ENCODE measurements around the gene OOSP3. TPM values are rescaled to one million over a fixed set of nuclear protein-coding genes. Genes with fewer than 3 reads are reported as not detected.
"Not testable (repeated sequence)": the region's sequence is repeated elsewhere in the genome, so short reads cannot be mapped to it uniquely, and the experiment has no call there.

Gene OOSP3, protein sequence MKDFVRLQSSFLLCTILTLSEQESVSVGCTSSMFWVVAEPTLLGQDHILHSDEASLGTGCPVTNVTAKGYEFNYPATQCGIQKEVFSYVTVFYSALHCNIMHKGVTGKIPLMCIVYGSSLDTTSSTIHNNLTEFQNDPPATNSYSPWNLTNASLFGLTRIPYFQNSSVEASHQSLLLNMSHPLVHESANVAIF
- not detected in 2 replicates for total RNA-seq

DNA sequence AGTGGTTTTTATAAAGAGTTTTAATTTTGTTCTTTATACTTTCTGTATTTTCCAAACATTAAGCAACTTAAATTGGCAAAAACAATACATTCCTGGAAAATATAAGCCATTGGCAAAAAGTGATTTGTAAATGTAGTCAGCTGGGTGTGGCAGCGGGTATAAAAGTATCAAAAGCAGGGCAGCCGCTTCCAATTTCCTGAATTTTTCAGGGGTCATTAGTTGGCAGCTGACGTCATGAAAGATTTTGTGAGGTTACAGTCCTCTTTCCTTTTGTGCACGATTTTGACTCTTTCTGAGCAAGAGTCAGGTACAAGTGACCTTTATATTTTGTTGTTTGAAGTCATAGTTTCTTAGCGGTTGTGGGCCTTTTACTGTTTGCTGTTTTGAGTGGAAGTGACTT lies at the start of gene OOSP3:
Gene OOSP3, plus strand, starts transcription at position 208 of the 400 bp plus-strand sequence. Its CDS starts 27 bp downstream, at position 235.
- intact Hi-C loops (cut with micrococcal nuclease), result no loop called here

DNA sequence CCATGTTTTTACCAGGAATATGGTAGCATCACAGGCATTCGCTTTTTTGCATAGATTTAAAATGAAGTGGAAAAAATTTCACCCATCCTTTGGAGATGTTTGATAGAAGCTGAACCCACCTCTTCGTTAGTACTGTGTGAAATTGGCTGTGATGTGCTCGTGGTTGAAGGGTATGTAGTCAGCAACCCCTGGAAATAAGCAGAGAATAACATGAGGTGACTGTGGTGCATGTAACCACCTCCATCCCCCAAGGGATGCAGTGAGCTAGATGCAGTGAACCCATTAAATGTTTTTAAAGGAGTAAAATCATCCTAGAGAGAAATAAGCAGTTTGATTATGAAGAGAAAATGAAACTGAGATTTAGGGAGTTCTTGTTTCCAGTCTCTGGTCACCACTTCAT lies 49.2 kb upstream of the OOSP3 start:
- intact Hi-C loops (cut with micrococcal nuclease), result no loop called here

DNA sequence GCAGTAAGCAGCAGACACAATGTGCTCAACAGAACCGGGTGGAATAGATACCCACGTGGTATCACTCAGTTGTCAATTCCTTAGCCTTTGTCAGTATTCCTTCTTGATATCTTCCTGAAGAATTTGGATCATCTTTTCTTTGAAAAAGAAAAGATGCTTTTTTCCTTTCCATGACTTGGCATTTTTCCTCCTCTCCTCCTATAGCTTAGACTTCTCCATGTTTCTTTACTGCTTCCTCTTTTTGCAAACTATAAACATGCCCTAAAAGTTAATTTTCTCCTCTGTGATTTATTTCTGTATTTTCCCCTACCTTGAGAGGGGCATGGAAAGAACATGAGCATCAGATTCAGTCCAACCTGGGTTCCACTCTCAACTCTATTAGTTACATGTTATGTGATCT lies 45.0 kb upstream of the OOSP3 start:
- intact Hi-C loops (cut with micrococcal nuclease), result no loop called here

DNA sequence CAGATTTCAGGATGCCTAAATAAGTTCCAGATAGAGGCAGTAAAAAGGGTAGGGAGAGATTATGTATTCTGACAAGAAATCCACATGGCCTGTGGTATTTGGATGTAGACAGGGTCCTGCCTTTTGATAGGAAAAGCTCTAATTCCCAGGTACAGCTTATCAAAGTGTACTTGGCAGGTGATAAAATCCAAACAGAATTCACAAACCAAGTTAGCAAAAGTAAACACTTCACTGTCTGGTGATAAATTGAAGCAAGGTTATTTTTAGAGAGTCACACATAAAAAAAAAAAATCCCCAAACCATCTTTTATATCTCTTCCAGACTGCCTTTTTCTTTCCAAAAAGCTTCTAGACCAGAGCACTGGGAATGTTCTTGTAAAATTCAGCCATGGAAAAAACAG lies 39.0 kb upstream of the OOSP3 start:
- intact Hi-C loops (cut with micrococcal nuclease), result no loop called here

DNA sequence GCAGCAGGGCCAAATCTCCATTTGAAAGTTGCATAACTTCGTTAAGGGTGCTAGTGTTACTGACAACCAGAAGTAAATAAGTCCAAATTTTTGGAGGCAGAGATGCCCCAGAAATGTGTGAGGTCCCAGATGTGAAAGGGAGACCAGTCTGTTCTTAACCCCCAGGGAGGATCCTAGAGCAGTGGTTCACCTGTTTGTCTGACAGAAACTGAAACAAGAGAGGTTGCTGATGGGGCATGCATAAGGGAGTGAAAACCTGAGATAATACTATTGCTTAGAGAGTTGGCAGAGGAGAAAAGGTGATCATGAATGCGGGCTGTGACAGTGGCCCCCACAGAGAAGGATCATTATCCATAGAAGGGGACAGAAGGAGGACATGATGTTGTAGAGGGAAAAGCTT lies 37.1 kb upstream of the OOSP3 start:
- intact Hi-C loops (cut with micrococcal nuclease), result no loop called here

DNA sequence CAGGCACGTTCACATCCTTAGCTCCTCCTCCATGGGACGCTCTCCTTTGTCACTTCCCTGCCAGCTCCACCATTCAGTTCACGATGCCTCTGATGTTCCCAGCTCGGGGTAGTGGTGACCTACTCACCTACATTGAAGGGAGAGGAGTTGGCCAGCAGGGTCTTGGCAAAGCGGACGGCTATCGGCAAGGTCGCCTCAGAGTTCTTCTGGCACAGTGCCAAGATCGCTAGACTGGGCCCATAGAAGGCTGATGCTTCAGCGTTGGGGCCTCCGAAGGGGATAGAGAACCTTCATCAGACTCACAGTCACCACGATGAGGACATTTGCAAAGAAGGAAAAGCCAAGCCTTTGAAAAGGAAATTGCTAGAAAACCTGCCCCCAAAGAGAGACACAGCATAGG lies 36.3 kb upstream of the OOSP3 start:
- intact Hi-C loops (cut with micrococcal nuclease), result no loop called here

DNA sequence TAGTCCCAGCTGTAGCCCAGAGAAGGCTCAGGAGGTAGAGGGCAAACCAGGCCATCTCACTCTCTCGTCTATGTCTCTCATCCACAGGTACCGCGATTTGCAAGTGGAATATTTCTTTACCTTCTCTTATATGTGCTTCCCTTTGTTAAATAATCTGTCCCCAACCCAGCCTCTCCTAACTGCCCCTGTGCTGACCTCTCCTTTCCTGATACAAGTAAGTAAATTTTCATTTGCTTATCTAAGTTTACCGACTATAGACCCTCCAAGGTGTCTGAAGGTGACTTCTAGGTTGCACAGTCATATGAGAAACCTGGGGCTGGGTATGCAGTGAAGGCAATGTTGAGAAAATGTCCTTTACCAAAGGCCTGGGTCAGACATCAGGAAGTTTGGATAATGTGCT lies 33.2 kb upstream of the OOSP3 start, which contains the start of gene CBLIF:
Gene CBLIF, minus strand, starts transcription at position 101 of the 400 bp plus-strand sequence. Its CDS starts 46 bp downstream, at position 55.
- intact Hi-C loops (cut with micrococcal nuclease), result no loop called here

DNA sequence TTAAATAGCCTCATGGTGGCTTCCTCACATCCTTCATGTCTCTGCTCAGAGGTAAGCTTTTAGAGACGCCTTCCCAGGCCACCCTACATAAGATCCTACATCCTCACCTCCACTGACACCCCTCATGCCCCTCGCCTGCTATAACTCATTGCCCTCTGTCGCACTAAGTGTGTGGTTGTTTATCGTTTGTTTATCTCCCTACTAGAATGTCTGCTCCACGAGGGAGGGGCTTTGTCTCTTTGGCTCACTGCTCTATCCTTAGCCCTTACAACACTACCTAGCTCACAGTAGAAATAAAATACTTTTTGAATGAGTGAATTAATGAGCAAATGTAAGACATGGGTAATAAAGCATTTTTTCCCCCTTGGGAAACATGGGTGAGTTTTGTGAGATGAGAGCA lies 32.0 kb upstream of the OOSP3 start:
- intact Hi-C loops (cut with micrococcal nuclease), result no loop called here

DNA sequence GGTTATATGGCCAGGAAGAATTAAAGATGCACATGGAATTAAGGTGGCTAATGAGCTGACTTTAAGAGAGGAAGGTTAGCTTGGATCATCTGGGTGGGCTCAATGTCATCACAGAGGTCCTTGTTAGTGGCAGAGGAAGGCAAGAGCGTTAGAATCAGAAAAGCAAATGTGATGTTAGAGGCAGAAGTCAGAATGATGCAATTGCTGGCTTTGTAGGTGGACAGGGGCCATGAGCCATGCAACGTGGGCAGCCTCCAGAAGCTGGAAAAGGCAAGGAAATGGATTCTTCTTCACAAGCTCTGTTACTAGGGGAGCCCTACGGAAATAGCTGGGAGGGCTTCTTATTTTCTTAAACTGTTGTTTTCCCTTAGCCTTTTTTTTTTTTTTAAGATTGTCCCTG lies 31.0 kb upstream of the OOSP3 start:
- intact Hi-C loops (cut with micrococcal nuclease), result no loop called here

DNA sequence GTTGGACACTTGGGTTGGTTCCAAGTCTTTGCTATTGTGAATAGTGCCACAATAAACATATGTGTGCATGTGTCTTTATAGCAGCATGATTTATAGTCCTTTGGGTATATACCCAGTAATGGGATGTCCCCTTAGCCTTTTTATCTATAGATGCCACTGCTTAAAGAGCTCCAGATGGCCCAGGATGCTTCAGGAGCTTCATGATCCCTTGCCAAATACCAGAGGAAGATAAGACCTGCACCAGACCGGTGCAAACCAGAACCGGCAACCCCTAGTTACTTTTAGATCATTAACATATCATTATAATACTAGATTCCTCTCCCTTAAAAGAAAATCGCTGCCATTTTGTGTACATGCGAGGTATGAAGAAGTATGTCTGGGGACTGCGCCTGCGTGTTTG lies 30.1 kb upstream of the OOSP3 start:
- intact Hi-C loops (cut with micrococcal nuclease), result not testable (repeated sequence)

DNA sequence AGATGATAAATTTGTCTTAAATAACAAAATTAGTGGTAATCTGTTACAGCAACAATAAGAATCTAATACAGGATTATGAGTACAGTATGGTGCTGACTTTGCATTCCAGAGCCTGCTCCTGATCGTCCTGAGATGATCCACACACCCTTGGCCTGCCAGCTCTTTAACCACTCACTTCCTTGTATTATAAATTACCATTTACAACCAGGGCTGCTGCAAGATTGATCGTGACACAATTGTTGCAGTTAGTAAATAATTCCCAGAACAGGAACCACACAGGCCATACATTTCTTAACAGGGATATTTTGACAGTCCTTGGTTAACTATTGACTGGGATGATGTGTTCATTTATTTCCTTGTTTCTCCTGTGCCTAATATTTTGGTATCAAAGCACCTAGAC lies 29.5 kb upstream of the OOSP3 start:
- intact Hi-C loops (cut with micrococcal nuclease), result no loop called here

DNA sequence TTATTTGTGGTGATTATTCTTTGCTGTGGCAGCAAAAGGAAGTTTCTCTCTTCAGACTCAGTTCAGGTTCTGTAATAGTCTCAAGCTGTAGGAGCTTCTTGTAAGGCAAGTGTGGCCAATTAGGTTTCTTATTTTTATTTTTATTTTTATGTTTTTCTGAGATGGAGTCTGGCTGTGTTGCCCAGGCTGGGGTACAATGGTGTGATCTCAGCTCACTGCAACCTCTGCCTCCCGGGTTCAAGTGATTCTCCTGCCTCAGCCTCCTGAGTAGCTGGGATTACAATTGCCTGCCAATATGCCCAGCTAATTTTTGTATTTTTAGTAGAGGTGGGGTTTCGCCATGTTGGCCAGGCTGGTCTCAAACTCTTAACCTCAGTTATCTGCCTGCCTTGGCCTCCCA lies 29.0 kb upstream of the OOSP3 start:
- intact Hi-C loops (cut with micrococcal nuclease), result not testable (repeated sequence)

DNA sequence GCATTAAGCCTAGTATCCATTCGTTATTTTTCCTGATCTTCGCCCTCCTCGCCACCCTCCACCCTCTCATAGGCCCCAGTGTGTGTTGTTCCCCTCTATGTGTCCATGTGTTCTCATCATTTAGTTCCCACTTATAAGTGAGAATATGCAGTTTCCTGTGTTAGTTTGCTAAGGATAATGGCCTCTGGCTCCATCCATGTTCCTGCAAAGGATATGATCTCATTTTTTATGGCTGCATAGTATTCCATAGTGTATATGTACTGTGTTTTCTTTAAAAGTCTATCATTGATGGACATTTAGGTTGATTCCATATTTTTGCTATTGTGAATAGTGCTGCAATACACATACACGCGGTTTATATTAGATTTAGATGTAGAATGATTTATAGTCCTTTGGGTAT lies 27.2 kb upstream of the OOSP3 start:
- intact Hi-C loops (cut with micrococcal nuclease), result not testable (repeated sequence)

DNA sequence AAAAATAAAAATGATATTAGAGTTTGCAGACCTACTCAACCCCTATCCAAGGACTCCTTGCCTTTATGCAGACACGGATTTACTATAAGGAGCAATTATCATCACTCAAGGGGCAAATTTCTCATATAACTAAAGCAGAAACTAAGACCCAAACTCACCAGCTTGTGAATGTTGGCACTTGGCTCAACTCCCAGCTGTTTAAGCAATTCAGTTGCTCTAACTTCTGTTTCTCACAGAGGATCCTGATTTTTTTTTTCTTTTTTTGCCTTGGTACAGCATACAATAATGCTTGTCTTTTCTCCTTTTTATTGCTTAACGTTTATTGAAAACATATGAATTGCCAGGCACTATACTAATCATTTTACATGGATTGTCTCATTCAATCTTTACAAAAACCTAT lies 23.7 kb upstream of the OOSP3 start:
- intact Hi-C loops (cut with micrococcal nuclease), result no loop called here

DNA sequence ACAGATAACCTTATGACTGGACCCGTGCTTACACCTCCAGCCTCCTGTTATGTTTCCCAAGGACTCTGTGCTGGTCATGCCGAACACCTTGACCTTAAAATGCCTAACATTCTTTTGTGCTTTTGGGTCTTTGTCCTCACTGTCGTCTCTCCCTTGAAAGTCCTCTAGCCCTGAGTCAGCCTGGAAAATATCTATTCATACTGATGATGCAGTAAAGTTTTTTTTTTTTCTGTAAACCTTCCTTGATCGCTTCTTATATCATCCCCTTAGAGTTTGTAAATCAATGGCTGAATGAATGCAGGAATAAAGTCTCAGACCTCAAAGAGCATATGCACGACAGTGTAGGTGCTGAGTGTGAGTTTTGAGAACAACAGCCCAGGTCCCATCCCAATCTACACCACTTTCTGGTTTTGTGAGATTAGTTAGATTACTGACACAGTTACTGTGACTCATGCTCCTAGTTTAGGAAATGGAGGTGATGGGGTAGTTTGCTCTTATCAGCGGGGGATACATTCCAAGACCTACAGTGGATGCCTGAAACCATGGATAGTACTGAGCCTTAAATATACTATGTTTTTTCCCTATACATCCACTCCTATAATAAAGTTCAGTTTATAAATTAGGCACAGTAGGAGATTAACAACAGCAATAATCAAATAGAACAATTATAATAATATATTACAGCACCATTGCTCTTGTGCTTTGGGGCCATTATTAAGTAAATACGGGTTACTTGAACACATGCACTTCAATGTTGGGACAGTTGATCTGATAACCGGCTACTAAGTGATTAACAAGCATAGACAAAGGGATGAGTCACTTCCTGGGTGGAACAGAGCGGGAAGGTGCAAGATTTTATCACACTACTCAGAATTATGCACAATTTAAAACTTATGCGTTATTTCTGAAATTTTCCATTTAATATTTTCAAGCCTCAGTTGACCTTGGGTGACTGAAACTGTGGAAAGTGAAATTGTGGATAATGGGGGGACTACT lies 20.8 kb upstream of the OOSP3 start:
- intact Hi-C loops (cut with micrococcal nuclease), result no loop called here

DNA sequence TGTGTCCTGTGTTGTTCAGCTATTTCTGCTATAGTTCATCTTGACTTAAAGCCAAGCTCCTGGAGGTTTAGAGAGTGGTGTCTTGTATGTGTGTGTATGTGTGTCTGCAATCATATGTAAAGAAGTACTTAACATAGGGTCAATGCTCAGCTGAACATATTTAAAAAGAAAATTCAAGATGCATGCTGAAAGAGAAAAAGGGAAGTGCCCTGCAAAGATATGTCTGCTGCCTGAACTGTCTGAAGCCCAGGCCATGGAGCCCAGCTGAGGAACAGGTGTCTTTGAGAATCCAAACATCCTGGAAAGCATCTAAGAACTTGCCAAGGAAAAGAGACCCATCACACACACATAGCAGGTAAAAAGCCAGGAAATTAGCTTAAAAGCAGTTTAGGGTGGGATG lies 18.9 kb upstream of the OOSP3 start:
- intact Hi-C loops (cut with micrococcal nuclease), result no loop called here

DNA sequence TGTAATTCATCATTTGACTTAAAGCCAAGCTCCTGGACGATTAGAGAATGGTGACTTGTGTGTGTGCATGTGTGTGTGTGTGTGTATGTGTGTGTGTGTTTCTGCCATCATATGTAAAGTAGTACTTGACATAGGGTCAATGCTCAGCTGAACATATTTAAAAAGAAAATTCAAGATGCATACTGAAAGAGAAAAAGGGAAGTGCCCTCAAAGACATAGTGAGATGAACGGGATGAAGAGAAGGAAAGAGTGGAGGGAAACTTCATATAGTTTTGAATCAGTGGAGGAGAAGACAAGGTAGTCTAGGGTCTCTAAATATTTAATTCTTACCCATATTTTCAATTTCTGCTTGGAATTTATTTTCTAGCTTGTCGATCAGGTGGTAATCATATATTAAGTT lies 16.3 kb upstream of the OOSP3 start:
- intact Hi-C loops (cut with micrococcal nuclease), result no loop called here

DNA sequence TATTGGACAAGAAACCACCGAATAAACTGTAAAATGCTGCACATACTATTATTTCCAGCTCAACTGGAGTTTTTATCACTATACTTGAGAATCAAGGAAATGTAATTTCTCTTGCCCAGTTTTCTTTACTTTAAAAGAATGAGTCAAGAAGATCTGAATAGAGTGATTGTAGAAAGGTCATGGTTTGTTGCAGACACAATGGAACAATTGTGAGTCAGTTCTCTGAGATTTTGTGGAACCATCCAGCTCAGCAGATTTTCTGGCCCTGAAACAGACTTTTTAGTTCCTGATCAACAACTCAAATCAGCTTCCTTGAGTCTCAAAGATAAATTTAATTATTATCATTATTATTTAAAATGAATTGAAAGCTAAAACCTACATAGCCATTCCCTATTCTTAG lies 13.6 kb upstream of the OOSP3 start:
- intact Hi-C loops (cut with micrococcal nuclease), result no loop called here

DNA sequence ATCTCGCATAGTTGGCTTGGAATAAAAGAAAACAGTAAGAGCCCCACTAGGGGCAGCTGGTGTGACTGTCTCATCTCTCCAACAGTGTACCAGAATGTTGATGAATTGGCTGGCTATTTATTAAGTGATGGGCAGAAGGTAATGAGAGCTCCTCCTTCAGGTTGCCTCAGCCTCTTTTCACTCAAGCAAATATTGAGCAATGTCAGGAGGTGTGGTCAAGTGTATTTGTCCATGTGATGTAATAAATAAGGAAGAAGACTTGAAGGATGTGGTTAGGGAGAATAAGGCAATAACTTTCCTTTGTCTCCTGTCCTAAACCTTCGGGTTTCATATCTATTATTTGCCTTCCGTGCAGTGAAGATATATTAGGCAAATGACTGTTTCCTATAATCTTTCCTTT lies 12.2 kb upstream of the OOSP3 start, which contains the start of gene TCN1:
Gene TCN1, minus strand, starts transcription at position 91 of the 400 bp plus-strand sequence. Its CDS starts 17 bp downstream, at position 74.
- intact Hi-C loops (cut with micrococcal nuclease), result no loop called here

DNA sequence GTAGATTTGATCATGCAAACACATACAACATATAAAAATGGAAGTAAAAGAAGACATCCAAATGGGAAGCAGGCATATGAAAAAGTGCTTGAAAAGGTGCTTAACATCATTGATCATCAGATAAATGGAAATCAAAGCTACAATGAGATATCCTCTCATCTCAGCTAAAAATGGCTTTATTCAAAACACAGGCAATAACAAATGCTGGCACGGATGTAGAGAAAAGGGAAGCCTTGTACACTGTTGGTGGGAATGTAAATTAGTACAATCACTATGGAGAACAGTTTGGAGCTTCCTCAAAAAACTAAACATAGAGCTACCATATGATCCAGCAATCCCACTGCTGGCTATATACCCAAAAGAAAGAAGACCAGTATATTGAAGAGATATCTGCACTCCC lies 11.7 kb upstream of the OOSP3 start:
- intact Hi-C loops (cut with micrococcal nuclease), result no loop called here

DNA sequence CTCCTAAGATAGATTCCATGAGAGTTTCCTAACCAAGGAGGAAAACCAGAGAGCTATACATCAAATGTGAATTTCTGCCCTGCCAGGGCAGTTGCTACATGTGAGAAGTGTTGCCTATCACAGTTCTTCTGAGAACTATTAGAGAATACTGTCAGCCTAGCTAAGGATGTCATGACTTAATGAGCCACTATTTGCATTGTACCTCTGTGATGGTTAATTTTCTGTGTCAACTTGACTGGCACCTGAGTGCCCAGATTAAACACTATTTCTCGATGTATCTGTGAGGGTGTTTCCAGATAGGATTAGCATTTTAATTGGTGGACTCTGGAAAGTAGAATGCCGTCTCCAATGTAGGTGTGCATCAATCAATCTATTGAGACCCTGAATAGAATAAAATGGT lies 10.6 kb upstream of the OOSP3 start:
- intact Hi-C loops (cut with micrococcal nuclease), result no loop called here

DNA sequence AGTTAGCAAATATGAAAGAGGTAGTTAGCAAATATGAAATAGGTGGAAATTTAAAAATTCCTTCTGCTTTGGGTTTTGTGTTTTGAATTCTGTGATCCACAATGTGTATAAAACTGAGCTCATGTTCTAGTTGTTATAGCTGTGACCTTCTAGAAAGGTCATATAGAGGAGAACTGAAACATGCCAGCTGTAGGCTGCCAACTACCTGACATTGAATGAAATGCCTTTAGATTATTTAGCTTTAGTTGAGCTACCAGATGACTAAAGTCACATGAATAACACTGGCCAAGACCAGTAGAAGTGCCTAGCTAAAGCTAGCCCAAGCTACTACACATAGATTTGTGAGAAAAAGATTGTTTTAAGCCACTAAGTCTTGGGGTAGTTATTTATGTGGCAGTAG lies 6.5 kb upstream of the OOSP3 start:
- intact Hi-C loops (cut with micrococcal nuclease), result no loop called here

Measured in T-helper 1 cell treated with Interleukin-12 subunit alpha and Interleukin-12 subunit beta and Interleukin-4 antibody, amounts not matched to agents 30 ng/mL and 1 ng/mL, for 36 hours (primary cell).